Activated T-cell treated with anti-CD3 and anti-CD28 coated beads for 24 hours (primary cell): ENCODE data around the gene PCGF1.

Source experiments
- DNase-seq: peaks from one replicate; pipeline ENCODE4 v3.0.0-alpha.2; 2020; ENCODE audit warnings: low read depth

PCGF1 gene

DNA sequence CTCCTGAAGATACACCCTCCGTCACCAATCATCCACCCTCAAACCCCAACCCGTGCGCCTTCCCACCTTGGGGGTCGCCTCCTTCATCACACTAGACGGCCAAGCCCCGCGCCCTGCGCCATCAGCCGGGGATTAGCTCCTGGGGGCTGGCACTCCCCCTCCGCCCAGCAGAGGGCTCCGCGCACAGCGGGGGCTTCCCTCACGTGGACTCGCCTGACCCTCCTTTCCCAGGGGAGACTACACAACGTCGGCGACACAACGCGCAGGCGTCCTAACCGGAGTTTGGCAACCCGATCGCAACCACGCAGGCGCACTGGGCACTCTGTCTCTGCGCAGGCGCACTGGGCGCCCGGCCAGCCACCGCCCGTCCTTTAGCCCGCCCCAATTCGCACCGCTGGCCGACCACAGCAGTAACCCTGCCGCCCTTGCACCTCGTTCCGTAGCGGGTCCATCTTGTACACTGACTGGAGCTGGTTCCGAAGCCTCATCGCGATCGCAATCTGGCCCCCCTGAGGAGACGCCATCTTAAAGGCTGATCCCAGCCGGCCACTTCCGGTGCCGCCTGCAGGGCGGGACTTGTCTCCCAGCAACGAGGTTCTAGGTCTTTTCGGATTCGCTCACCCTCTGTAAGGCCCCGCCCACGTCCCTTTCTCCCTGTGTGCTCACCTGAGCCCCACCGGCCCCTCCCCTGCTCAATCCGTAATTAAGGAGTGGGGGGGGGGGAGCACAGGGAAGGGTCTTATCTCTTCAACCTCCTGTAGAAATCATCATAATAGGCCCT lies at the start of gene PCGF1:
TSS of gene PCGF1 (minus strand) at position 551 of the 781 bp plus-strand sequence. CDS start at position 524, 27 bp downstream.
- DNase-seq, result peak; percentile 99

DNA sequence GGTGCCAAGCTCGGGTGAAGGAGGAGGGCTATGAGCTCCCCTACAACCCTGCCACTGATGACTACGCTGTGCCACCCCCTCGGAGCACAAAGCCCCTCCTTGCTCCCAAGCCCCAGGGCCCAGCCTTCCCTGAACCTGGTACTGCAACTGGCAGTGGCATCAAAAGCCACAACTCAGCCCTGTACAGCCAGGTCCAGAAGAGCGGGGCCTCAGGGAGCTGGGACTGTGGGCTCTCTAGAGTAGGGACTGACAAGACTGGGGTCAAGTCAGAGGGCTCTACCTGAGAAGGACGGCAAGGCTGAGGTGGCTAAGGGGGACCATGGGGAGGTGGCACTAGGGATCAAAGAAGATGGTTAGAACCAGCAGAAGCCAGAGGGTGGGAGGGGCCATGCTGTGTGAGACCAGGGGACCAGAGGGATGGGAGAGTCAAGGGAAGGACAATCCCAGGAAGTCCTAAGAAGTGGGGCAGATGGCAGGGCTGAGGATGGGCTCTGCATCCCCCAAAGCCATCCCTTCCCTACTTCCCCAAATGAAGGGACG lies 49.4 kb upstream of the PCGF1 start:
- no peak for DNase-seq

DNA sequence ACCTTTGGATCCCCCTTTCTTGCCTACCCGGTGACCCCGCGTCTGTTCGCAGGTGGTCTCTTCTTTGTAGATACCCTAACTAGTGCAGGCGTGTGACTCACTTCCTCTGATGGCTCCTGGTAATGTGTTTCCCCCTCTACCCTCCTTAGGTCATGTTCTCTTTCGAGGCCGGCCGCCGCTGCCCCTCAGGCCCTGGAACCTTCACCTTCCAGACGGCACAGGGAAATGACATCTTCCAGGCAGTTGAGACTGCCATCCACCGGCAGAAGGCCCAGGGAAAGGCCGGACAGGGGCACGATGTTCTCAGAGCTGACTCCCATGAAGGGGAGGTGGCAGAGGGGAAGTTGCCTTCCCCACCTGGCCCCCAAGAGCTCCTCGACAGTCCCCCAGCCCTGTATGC lies 48.7 kb upstream of the PCGF1 start:
- DNase-seq, result no peak

DNA sequence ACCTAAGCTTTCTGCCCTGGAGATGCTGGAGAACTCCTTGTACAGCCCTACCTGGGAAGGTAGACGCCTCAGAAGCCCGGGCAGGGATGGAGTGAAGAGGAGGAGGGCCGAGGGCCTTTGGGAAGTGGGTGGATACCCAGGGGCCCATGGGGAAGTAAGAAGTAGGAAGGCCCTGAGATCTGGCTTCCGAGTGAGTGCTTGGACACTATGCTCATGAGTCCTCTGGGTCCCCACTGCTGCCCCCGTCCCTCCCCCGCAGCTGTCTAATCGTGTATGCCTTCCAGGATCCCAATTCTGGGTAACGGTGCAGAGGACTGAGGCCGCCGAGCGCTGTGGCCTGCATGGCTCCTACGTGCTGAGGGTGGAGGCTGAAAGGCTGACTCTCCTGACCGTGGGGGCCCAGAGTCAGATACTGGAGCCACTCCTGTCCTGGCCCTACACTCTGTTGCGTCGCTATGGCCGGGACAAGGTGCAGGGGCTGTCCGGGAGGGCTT lies 48.2 kb upstream of the PCGF1 start:
- DNase-seq, result no peak

DNA sequence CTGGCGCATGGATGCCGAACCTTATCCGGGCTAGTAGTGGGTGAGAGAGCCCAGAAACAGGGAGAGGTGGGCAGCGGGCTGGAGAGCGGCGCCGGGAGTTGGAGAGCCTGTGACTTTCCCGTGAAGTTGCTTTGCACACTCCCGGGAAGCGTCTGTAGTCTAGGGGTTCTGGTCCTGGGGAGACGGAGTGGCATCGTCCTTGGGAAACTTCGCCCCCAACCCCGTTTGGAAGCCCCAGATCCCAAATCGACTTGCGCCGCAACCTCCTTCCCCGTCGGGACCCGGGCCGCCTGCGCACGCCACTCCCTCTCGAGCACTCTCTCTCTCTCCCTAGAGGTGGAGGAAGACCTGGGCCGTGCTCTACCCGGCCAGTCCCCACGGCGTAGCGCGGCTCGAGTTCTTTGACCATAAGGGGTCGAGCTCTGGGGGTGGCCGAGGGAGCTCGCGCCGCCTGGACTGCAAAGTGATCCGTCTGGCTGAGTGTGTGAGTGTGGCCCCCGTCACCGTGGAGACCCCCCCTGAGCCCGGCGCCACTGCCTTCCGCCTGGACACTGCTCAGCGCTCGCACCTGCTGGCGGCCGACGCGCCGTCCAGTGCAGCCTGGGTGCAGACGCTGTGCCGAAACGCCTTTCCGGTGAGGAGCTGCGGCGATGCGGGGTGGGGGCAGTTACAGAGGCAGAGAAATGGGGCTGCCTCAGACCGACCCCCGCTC lies 47.5 kb upstream of the PCGF1 start:
- peak; percentile 23 for DNase-seq

DNA sequence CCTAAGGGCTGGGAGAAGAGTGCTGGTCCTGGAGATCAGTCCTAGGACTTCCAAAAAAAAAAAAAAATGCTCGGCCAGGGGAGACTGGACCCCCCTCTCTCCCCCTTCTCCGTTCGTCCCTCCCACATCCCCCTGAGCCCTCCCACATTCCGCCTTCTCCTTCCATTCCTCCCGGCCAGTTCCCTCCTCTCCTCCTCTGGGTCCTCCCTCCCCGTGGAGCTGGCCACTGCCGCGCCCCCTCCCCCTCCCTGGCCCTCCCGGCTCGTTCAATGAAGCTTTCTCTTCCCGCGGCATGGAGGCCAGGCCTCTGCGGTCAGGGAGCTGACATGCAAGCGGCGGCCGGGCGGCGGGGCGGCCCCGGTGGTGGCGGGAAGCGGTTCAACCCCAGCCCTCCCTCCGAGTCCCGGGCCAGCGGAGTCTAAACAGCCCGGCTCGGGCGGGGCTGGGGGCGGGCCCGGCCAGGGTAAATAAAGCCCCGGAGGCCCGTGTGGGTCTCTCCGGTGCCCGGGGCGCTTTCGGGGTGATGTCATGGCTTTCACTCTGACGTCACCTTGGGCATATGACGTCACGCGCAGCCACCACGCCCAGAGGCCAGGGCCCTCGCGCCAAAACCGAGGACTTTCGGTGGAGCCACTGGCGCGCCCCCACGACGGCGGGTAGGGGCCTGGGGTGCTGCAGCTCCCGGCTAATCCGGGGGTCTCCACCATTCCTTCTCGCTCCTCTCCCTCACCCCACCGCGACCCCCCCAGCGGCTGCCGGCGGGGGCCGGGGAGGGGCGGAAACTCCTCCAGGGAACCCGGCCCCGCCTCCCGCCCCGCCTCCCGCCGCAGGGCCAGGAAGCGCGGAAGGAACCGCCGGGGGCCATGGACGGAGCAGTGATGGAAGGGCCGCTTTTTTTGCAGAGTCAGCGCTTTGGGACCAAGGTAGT lies 46.7 kb upstream of the PCGF1 start, which contains the start of the genes DOK1 and LOXL3:
TSS of gene DOK1 (plus strand) at position 829 of the 928 bp plus-strand sequence. CDS start at position 864, 35 bp downstream.
TSS of gene LOXL3 (minus strand) at position 51 of the 928 bp plus-strand sequence. CDS start 1,308 bp downstream, outside the sequence.
- peak; percentile 78 for DNase-seq

DNA sequence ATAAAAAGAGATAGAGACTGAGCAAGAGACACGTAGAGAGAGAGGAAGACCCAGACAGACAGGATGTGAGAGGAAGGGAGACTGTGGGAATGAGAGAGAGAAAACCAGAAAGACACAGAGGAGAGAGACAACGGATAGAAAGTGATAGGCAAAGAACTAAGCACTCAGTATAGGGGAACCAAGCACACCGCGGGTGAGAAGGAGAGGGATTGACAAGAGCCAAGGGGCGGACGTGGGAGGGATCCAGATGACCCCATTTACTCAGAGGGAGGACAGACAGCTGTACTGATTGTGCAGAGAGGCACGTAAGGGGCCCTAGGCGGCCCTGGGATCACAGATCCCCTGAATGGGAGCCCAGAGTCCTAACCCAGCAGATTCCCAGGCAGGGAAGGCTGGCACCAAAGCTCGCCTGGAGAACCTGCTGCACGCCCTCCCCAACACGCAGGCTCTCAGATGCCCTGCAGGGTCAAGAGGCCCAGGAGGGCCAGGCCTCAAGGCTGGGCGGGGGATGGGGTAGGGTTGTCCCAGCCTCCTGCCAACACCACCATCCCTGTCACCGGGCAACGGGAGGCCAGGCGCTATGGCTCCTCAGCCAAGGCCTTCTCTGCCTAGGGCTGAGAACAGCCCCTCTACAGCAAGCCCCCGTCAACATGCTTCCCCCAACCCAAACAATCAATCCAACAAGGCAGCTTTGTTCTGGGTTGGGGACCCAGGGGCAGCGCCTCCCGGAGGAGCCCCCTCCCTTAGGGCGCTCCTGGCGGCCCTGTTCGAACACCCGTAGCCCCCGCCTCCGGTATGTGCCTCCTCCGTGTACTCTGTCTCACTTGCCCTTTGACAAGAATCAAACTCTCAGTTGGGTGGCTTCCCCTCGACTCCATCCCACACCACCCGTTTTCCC lies 45.7 kb upstream of the PCGF1 start:
- DNase-seq, result no peak

DNA sequence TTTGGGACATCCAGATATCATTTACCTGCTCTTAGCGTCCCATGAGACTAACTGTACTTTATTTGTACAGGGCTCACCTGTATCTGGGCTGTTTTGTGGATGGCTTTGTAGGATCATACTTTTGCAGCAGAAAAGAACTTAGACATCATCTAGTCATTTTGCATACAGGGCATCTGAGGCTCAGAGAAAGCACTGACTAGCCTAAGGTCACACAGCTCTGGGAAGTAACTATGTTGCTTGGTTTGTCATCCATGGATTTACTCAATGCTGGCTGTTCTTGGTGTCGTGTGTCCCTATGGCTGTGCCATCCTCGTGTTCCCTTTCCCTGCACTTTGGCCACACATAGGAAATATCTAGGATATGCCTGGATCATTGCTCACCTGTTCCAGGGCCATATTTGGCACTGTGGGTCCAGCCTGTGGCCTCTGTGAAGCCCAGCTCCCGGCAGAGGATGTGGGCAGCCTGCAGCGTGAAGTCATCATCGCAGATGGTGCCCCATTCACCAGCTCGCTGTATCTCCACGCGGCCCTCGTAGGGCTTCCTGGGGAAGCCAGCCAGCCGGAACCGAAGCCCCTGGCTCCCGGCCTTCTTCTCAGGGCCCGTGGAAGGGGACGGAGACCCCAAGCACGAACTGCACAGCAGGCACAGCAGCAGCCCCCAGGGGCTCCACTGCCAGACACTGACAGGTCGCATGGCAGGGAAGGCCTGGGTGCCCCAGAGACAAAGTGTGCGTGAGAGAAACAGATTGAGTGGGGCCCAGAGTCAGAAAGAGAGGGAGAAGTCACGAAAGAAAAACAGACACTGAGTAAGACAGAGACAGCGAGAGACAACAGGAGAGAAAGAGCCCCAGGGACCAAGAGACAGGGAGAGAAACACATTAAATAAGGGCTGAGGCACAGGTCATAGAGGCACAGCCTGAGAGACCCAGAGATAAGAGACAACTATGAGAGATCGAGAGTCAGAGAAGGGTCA lies 44.7 kb upstream of the PCGF1 start:
- DNase-seq, result no peak

DNA sequence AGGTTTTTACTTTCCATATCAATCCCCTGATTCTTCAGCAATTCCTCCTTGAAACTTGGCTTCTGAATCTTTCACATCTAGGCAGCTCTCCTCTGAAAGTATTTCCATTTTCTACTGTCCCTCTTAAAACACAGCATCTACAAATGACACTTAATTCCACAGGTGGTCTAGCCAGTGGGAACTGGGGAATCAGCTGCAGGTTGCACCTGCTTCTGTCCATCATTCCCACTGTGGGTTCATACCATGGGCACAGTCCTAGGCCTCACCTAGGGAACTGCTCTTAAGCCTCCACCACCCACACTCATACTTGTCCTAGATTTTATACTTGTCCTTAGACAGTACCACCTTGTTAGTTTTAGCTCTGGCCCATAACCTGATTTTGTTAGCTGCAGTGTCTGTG lies 44.0 kb upstream of the PCGF1 start:
- DNase-seq, result no peak

DNA sequence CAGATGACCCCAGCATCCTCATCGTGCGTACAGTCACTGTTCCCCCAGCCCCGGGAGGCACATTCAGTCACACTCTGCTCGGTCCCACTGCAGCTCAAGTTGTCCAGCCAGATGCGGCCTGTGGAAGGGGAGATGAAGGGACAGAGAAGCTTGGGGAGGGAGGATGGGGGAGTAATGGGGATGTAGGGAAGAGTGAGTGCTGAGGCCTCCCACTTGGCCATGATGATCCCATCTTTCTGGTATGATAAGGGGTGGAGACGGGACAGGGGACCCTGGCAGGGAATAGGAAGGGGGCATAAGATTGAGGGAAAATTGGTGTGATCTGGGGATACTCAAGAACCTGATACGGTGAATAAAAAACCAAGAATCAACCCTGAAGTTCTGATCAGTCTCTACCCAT lies 42.7 kb upstream of the PCGF1 start:
- no peak for DNase-seq

DNA sequence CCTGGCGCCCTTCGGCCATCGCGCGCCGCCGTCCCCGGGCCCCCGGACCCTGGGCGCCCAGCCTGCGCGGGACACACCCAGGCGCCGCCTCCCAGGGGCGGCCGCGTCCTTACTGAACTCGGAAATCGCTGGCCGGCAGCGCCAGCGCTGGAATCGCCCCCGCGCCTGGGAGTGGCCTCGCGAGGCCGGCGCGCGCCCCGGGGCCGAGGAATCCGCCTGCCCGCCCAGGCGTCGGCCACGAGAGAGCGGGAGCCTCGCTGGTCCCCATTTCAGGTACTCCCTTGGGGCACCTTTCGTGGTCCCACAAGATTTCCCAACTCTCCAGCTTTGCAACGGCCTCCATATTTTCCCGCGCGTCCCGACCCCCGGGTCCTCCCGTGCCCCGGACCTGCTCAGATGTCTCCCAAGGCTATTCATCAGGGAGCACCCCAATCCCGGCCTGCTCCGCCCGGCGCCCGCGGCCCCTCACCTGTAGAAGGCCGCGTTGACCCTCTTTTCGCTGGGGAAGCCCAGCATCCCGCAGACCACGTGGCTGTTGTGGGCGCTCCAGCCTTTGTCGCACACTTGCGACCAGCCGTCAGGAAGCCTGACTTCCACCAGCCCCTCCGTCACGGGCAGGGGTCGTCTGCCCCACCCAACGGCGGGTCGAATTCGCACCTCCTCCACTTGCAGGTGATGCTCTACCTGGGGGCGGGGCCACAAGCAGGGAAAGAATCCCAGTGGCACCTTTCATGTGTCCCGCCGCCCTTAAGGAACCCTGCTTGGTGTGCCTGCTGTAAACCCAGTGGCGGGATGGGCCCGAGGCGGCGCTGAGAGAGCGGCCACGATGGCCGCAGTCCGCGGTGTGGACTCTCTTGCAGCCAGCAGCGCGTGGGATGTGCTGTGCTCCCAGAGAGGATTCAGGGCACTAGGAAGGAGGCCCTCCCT lies 41.7 kb upstream of the PCGF1 start:
- no peak for DNase-seq

DNA sequence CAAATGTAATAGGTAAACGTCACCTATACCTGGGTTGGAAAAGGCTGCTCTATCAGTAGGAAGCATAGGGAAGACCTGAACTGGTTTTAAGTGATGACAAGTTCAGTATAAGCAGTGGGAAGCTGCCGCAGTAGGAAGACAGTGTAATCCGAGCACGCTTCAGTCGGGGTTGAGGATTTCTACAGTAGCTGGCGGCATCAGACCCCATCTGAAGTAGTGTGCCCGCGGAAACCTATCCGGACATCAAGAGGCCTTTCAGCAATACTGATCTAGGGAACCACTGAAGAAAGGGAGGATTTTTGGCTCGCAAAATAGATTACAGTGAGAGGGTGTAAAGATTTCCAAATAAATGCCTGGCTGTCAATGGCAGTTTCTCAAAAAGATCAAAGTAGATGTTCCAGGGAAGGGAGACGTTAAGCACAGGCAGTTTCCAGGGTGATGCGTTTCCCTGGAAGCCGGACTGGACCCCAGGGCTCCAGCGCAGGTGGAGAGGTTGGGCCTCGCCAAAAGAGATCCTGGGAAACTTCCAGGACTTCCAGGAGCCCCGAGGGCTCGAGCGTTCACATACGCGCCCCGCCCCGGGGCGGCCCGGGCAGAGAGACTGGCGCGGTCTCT lies 40.9 kb upstream of the PCGF1 start:
- no peak for DNase-seq

DNA sequence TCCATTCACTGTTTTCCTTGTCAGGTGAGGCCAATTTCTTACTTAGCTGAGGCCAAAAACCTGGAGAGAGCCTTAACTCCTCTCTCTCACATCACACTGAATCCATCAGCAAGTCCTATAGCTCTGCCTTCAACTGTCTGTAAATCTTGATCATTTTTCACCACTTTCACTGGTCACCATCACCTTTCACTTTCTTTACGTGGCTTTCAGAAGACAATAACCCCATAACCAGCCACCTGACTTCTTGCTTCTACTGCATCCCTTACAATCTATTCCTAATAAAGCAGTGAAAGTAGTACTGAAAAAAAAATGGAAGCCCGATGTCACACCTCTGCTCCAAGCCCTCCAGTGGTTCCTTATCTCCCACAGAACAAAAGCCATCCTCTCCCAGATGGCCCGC lies 38.5 kb upstream of the PCGF1 start:
- no peak for DNase-seq

DNA sequence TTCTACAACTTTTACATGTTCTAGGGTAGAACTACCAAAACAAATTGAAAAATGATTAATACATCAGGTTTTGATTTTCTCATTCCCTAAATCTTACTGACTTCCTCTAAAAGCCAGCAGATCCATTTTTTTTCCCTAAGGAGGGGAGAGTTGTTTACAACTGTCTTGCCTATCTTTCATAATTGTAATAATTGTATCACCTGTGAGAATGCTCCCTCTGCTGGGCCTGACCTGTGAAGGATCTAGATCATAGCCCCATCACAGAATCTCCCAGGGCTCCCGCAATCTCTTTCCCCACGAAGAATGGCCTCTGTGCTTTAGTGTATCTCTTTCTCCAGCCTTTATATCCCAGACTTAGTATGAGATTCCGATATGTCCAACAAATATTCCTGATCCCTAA lies 37.1 kb upstream of the PCGF1 start:
- DNase-seq, result no peak

DNA sequence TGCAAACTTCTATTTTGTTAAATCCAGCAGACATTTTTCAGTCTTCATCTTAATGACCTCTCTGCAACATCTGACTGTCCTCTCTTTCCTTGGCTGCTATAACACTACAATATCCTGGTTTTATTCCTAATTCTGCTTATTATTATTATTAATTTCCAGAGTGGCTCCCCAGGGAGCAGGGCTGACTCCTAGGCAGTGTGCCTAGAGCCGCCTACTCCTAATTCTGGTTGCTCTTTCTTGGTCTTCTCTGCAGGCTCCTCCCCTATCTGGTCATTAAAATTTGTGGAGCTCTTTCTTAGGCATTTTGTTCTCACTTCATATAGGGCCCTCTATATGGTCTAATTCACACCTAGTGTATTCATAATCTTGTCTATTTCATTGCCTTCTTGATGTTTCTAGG lies 35.5 kb upstream of the PCGF1 start:
- DNase-seq, result no peak

DNA sequence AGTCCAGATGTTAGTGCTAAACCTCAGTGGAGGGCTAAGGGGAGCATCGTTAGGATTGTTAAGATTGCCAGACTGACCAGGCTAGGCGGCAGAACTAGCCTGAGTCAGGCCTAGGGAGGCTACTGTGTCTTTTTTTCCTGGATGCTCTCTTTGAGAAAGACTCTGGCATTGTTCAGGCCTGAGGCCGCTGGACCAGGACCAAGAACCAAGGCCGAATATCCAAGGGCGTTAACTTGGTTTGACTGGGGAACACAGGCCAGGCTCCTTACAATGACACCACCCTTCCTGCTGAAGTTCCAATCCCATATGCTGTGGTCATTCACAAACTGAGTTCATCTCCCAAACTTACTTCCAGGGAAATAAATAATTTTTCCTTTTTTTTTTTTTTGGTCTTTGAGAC lies 32.8 kb upstream of the PCGF1 start:
- DNase-seq, result no peak

DNA sequence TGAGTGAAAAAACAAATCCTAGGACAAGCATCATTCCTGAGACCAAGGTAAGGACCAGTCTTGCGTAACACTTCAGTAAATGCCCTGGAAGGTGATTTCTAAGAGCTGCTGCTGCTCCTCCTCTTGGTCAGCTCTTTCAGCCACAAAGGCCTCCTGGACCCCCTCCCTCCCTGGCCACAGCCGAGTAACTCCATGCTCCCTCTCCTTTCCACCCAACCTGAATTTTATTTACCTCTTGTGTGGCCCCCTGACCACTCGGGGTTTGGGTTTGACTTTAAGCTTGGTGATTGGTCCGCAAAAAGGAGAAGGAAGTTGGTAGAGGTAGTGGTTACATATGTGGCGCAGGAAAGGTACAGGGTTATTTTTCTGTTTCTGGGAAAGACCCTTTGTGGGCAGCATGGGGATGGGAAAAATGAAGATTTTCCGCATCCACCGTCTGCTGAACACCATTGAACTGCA lies 31.4 kb upstream of the PCGF1 start:
- DNase-seq, result no peak

DNA sequence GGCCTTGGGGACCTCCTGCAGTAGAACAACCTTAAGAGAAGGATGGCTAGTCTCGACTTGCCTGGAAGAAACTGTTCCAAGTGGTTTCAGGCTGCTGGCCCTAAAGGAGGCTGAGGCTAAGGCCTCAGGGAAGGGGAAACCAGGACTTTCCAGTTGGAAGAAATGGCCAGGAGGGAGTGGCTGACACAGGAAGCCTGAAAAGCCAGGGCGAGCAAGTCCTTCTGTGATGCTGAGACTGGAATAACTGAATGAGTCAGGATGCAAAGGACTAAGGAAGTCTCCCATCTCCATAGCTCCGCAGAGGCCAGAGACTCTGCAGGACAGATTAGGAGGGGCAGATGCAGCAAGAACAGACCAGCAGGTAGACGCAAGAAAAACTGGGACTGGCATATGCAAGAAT lies 29.6 kb upstream of the PCGF1 start:
- no peak for DNase-seq
